NCI-H2081 treated with DMSO at 0.1 percent for 48 hours (cell line): ENCODE measurements around the gene RBM48.
"Not testable (repeated sequence)": the region's sequence is repeated elsewhere in the genome, so short reads cannot be mapped to it uniquely, and the experiment has no call there.

Experiments used
- DNase-seq: peaks from one replicate; lab custom pipeline; 2025; lab: John Stamatoyannopoulos, UW

Gene RBM48

GRCh38 chr7:92528188-92528957, at the start of gene RBM48, which contains the start of gene PEX1:
TSS of gene RBM48 (plus strand) at chr7:92528795. CDS start at chr7:92528814, 19 bp downstream.
TSS of gene PEX1 (minus strand) at chr7:92528520. CDS start at chr7:92528435, 85 bp downstream.
- peak; percentile 99 for DNase-seq

GRCh38 chr7:92479146-92479545, 49.4 kb upstream of the RBM48 start:
- DNase-seq: not testable (repeated sequence)

- not testable (repeated sequence) for DNase-seq
Observed at GRCh38 chr7:92483624-92484023, 45.0 kb upstream of the RBM48 start.

GRCh38 chr7:92484226-92484625, 44.4 kb upstream of the RBM48 start:
- not testable (repeated sequence) for DNase-seq

GRCh38 chr7:92485267-92485892, 43.2 kb upstream of the RBM48 start:
- no peak for DNase-seq

- DNase-seq: no peak
Observed at GRCh38 chr7:92485974-92486373, 42.6 kb upstream of the RBM48 start.

GRCh38 chr7:92487804-92488203, 40.8 kb upstream of the RBM48 start:
- no peak for DNase-seq

- DNase-seq: no peak
Observed at GRCh38 chr7:92489634-92490033, 39.0 kb upstream of the RBM48 start.

- DNase-seq: no peak
Observed at GRCh38 chr7:92496876-92497275, 31.7 kb upstream of the RBM48 start.

- no peak for DNase-seq
Observed at GRCh38 chr7:92498557-92498956, 30.0 kb upstream of the RBM48 start.

- no peak for DNase-seq
Observed at GRCh38 chr7:92503767-92504166, 24.8 kb upstream of the RBM48 start.

- DNase-seq: no peak
Observed at GRCh38 chr7:92504563-92504962, 24.0 kb upstream of the RBM48 start.

GRCh38 chr7:92506363-92506762, 22.2 kb upstream of the RBM48 start:
- DNase-seq: no peak

GRCh38 chr7:92508946-92509345, 19.6 kb upstream of the RBM48 start:
- DNase-seq: no peak

- no peak for DNase-seq
Observed at GRCh38 chr7:92513167-92513902, 15.3 kb upstream of the RBM48 start.

GRCh38 chr7:92517631-92518030, 11.0 kb upstream of the RBM48 start:
- DNase-seq: no peak

GRCh38 chr7:92520024-92520423, 8.6 kb upstream of the RBM48 start:
- no peak for DNase-seq

GRCh38 chr7:92523110-92523509, 5.5 kb upstream of the RBM48 start:
- DNase-seq: no peak

GRCh38 chr7:92527300-92528187, 1.1 kb upstream of the RBM48 start:
- no peak for DNase-seq

GRCh38 chr7:92528958-92529264, 316 bp downstream of the RBM48 start:
- DNase-seq: no peak

GRCh38 chr7:92534572-92534971, 6.0 kb downstream of the RBM48 start:
- DNase-seq: no peak

GRCh38 chr7:92543542-92543941, 14.9 kb downstream of the RBM48 start:
- DNase-seq: not testable (repeated sequence)
